Central memory CD8-positive, alpha-beta T cell (primary cell): Measurements from ENCODE around the gene PRMT7.

ENCODE experiments used
- ATAC-seq: fragments of 150-1000 bp; cut with Tn5 transposase; replicated peaks from 2 replicates; pipeline ENCODE4 v1.10.0; 2022; ENCODE audit warnings: mild to moderate bottlenecking, moderate FRiP score, moderate number of reproducible peaks; ENCODE audit not compliant: poor library complexity, severe bottlenecking; ENCODE audit errors: extremely low read depth
- DNase-seq, 2 donors: peaks; one replicate each; pipeline ENCODE4 v3.0.0; 2021; ENCODE audit warnings: low spot score in 2 of 2
- H3K27ac Mint-ChIP-seq: one replicate; pipeline ENCODE4 v1.8.0; 2022; ENCODE audit warnings: low read depth, mild to moderate bottlenecking, moderate library complexity, mixed read lengths
- H3K27me3 Mint-ChIP-seq: one replicate; pipeline ENCODE4 v1.8.0; 2022; ENCODE audit warnings: mixed read lengths
- H3K36me3 Mint-ChIP-seq: one replicate; pipeline ENCODE4 v1.8.0; 2022; ENCODE audit warnings: mild to moderate bottlenecking, moderate library complexity, mixed read lengths; ENCODE audit not compliant: insufficient read depth
- H3K4me1 Mint-ChIP-seq: one replicate; pipeline ENCODE4 v1.8.0; 2022; ENCODE audit warnings: mixed read lengths
- H3K4me3 Mint-ChIP-seq: one replicate; pipeline ENCODE4 v1.8.0; 2022; ENCODE audit warnings: mild to moderate bottlenecking, moderate library complexity, mixed read lengths
- H3K9me3 Mint-ChIP-seq: one replicate; pipeline ENCODE4 v1.8.0; 2022; ENCODE audit warnings: mixed read lengths

PRMT7 gene

DNA sequence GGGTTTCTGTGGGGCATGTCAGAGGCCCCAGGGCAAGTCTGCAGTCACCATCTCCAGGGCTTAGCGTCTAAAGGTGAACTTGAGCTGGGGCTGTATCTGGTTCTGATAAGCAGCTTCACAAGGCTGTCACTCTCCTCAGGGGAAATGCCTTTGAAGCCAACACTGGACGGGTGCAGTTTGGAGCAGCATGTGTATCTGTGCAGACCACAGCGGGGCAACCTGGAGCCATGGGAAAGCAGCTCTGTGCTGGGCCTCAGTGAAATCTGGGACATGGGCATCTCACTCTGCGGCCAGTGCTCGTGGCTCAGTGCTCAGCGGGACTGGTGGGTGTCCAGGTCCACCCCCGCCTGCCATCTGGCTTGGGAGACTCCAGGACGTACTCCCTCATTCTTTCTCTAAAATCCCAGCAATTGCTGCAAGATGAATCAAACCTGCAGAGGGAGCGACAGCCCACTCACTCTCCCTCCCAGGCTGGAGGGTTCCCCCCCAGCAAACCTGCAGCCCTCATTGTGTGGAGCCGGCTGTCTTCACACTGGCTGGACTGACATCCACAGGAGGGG lies 63.5 kb downstream of the PRMT7 start:
- Mint-ChIP-seq H3K4me1 (peaks cover 32% of the 10 kb centered on the region), H3K9me3 (no peaks in the 10 kb centered on the region), H3K36me3 (no peaks in the 10 kb centered on the region), H3K4me3 (no peak overlapping the region), H3K27ac (no peak overlapping the region), H3K27me3 (no peaks in the 10 kb centered on the region)
- DNase-seq, result no peak
- no peak for ATAC-seq

DNA sequence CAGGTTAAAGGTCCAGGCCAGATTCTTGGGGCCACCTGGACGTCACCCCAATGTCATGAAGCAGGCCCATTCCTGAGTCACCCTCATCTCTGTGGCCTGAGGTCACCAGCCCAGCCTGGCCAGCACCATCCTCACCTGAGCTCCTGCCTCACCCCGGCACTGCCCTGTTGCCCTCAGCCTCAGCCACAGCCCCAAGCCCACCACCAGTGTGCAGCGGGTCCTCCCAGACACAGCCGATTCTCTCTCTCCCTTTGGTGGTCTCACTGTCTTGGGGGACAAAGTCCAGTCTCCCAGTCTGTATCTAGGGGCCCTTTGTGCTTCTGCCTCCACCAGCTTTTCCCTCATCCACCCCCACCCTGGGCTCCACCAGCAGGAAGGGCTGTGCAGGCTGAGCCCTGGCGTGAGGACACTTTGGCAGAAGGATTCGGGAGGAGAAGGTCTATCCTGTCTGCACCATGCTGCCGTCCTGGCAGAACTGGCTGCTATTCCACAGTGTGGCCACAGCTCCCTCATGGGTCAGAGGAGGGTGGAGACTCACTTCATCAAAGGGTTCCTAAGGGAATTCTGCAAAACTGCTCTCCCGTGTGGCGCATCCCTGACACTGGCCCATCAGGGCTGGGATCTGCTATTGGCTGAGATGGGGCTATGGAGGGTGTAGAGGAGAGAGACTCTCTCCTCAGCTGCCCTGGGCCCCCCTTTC lies 64.3 kb downstream of the PRMT7 start:
- Mint-ChIP-seq H3K9me3 (no peaks in the 10 kb centered on the region), H3K4me3 (no peak overlapping the region), H3K27me3 (no peaks in the 10 kb centered on the region), H3K27ac (no peak overlapping the region), H3K36me3 (no peaks in the 10 kb centered on the region), H3K4me1 (peaks cover 24% of the 10 kb centered on the region)
- no peak for DNase-seq
- ATAC-seq, result no peak

DNA sequence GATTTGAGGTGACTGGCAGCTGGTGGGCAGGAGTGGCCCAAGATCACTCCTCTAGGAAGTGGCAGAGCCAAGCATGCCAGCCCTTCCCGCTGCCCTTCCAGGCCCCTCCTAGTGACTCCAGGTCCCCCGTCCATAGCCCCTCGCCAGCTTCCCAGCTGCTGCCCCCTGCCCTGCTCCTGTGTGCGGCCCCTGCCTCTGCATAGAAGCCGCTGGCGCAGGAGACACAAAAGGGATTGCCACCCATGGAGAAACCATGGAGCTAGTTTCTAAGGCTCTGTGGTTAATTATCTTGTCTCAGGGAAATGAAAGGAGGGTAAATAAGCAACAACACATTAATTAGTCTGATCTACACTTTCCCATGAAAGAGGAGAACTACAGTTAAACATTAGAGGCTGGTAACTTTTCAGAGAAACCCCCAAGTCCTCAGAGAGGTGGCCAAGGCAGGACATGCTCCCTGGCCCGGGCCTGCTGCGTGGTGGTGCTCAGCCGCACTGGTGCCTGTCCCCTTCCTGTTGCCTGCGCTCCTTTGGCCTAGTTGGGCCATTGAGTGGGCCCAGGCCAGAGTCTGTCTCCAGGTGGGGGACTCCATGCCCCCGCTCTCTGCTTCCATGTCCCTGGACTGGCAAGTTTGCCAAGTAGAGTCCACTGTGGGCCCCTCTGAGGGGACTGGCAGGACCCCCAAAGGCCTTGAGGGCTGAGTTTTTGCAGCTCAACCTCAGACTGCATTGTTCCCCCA lies 65.2 kb downstream of the PRMT7 start:
- no peak for ATAC-seq
- Mint-ChIP-seq H3K4me3 (no peak overlapping the region), H3K27ac (no peak overlapping the region)

DNA sequence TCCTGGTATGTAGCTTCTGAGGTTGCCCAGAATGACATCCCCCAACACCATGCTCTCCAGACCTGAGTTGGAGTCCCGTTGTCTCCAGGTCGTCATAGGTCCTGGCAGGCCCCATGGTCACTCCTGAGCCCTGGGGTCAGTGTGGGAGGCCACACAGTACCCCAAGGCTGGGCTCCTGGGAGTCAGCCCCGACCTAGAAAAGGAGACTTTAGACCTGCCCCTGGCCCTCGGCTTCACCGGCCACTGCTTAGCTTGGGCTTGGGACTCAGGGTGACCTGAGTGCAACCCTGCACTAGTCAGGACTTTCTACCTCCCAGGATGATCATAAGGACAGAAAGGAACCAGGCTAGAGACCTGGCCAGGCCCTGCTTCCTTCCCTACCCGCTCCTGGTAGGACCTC lies 65.8 kb downstream of the PRMT7 start:
- Mint-ChIP-seq H3K4me3 (no peak overlapping the region), H3K9me3 (no peaks in the 10 kb centered on the region), H3K36me3 (no peaks in the 10 kb centered on the region), H3K27ac (no peak overlapping the region), H3K27me3 (no peaks in the 10 kb centered on the region), H3K4me1 (peaks cover 16% of the 10 kb centered on the region)
- ATAC-seq, result no peak
- no peak for DNase-seq

More for the DNA sequence above, 65.2 kb downstream of the PRMT7 start:
- DNase-seq, result no peak
- Mint-ChIP-seq H3K4me1 (peaks cover 17% of the 10 kb centered on the region), H3K9me3 (no peaks in the 10 kb centered on the region), H3K36me3 (no peaks in the 10 kb centered on the region), H3K27me3 (no peaks in the 10 kb centered on the region)

DNA sequence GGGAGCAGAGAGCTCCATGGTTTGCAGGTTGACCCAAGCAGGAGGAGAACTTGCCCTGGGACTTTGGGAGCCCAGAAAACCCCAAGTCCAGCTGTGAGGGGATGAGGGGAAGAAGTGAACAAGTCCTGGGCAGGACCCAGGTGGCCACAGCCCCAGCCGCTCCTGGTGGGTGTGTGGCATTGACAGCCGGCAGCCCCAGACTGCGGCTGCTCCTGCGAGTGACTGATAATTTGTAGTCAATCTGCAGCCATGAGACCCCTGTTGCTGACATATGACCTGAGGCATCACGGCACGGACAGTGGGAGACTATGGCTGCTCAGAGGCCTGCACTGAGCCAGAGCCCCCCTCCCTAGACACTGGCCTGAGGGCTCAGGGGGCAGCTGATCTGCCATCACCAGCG lies 66.4 kb downstream of the PRMT7 start:
- no peaks in the 10 kb centered on the region for H3K27me3 Mint-ChIP-seq
- DNase-seq, result no peak
- H3K36me3 Mint-ChIP-seq, result no peaks in the 10 kb centered on the region
- ATAC-seq, result no peak
- H3K27ac Mint-ChIP-seq, result no peak overlapping the region
- H3K9me3 Mint-ChIP-seq, result no peaks in the 10 kb centered on the region
- H3K4me1 Mint-ChIP-seq, result peaks cover 14% of the 10 kb centered on the region
- no peak overlapping the region for H3K4me3 Mint-ChIP-seq

DNA sequence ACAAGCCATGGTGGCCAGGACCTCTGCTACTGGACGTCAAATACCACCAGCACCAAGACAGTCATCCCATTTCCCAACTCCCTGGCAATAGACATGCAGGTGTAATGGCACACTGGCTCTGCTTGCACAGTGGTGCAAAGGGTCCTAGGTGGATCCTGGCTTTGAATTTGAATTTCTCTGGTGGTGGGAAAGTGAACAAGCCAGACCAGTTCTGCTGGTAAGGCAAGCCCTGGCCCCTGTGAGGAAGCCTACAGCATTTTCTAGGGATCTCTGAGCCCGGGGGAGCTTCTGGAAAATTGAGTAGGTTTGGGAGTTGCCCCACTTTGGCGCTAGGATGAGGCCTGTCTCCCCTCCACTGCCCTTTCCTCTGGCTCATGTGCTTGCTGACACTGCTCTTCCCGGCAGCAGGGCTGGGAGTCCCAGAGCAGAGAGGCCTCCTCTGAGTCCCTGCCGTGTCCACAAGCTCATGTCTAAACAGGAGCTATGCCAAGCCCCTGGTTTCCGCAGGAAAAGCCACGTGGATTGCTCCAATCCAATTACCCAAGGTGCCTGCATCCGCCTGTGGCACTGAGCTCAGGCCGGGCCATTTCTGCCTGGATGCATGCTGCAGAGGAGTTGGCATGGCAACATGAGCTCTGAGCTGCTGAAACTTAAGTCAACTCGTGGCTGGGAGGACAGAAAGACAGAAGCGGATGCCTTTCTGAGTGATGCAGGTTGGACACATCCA lies 67.0 kb downstream of the PRMT7 start:
- Mint-ChIP-seq H3K4me1 (peaks cover 18% of the 10 kb centered on the region), H3K9me3 (no peaks in the 10 kb centered on the region), H3K36me3 (no peaks in the 10 kb centered on the region), H3K27me3 (no peaks in the 10 kb centered on the region), H3K27ac (no peak overlapping the region), H3K4me3 (no peak overlapping the region)
- DNase-seq (no peak), ATAC-seq (no peak)

DNA sequence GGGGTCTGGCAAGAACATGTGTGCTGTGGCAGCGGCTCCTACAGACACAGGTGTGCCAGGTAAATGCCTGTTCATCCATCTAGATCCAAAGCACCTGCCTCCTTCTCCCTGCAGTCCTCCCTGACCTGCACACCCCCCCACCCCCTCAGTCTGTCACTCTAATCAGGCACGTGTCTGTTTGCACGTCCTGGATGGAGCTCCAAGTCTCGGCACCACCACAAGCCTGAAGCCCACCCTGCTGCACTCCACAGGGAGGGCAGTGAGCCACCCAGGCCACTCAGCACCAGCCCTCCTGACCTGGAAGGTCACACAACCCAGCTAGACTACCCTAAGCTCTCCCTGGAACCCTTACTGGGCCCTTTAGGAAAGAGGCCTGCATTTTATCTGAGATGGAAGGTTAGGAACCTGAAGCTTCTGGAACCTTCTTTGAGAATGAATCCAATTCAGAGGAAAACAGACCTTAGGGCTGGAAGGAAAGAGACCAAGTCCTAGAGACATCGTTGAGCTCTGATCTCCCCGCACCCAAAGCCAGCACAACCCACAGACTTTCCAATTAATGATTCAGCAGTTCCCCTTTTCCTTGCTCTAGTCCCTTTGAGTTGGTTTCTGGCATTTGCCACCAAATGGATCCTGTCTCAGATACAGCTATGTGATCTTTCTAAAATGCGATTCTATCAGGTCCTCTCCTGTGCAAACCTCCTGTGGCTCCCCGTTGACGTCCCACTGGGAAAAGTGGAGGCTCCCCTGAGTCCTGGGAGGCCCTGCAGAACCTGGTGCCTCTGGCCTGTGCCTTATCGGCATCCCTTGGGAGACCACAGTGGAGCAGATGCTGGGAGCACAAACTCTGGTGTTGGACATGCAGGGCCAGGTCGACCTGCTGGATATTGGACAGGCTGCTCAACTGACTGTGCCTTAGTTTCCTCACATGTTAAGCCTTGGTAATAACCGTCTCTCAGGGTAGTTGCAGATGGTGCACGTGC lies 67.9 kb downstream of the PRMT7 start:
- Mint-ChIP-seq H3K9me3 (no peaks in the 10 kb centered on the region), H3K27ac (peak overlapping the region; percentile 62), H3K27me3 (no peaks in the 10 kb centered on the region), H3K36me3 (no peaks in the 10 kb centered on the region), H3K4me1 (peaks cover 16% of the 10 kb centered on the region), H3K4me3 (no peak overlapping the region)
- no peak for DNase-seq
- ATAC-seq, result no peak

DNA sequence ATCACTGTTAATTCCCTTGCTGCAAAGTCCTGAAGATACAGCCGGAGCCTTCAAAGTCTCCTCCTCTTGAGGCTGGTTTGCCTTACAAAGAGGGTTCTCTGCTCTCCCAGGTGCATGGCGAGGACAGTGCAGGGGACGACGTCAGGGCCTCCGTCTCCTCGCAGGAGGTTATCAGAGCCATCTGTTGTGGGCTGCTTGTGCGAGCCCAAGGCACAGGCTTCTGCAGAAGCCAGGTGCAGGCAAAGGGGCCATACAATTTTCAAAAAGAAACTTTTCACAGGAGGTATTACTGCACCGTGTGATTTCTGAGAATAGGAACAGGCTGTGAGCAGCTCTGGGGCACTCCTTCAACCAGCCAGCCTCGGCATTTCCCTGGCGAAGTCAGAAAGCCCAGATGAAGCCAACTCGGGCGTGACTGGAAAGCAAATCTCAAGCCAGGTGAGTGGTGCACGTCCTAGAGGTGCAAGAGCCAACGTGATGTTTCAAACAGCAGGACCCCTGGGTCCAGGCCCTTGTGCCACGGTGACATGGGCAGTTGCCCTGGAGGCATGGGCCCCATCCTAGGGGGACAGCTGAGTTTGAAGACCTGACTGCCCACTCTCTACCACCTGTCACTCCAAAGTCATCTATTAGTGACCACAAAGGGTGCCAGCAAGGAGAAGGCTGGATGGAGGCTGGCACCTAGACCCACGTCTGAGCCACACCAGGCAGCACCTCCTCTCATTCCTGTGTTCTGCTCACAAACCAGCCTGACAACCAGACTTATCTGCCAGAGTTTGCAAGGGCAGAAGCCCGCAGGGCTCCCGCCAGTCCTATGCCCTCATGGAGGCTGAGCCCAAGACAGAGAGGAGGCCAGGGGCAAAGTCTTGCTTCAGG lies 68.9 kb downstream of the PRMT7 start:
- H3K27me3 Mint-ChIP-seq, result no peaks in the 10 kb centered on the region
- peaks cover 13% of the 10 kb centered on the region for H3K4me1 Mint-ChIP-seq
- no peak overlapping the region for H3K27ac Mint-ChIP-seq
- H3K9me3 Mint-ChIP-seq, result no peaks in the 10 kb centered on the region
- no peaks in the 10 kb centered on the region for H3K36me3 Mint-ChIP-seq
- no peak overlapping the region for H3K4me3 Mint-ChIP-seq
- DNase-seq (no peak), ATAC-seq (peak; percentile 54)

DNA sequence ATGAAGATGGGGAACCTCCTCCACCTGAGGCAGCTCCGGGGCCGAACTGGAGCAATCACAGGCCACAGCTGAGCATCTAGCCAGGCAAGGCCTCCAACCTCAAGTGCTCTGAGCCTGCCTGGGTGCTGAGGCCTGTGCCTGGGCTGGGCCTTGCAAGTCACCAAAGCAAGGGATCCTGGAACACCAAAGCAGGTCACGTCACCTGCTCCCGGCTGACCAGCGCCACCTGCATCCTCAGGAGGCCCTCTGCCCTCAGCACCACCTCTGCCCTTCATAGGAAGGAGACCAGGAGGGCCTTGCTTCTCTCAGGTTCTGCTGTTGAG lies 69.5 kb downstream of the PRMT7 start:
- H3K27me3 Mint-ChIP-seq, result no peaks in the 10 kb centered on the region
- peaks cover 13% of the 10 kb centered on the region for H3K4me1 Mint-ChIP-seq
- H3K9me3 Mint-ChIP-seq, result no peaks in the 10 kb centered on the region
- ATAC-seq (no peak), DNase-seq (no peak)
- no peaks in the 10 kb centered on the region for H3K36me3 Mint-ChIP-seq
- no peak overlapping the region for H3K27ac Mint-ChIP-seq
- no peak overlapping the region for H3K4me3 Mint-ChIP-seq

DNA sequence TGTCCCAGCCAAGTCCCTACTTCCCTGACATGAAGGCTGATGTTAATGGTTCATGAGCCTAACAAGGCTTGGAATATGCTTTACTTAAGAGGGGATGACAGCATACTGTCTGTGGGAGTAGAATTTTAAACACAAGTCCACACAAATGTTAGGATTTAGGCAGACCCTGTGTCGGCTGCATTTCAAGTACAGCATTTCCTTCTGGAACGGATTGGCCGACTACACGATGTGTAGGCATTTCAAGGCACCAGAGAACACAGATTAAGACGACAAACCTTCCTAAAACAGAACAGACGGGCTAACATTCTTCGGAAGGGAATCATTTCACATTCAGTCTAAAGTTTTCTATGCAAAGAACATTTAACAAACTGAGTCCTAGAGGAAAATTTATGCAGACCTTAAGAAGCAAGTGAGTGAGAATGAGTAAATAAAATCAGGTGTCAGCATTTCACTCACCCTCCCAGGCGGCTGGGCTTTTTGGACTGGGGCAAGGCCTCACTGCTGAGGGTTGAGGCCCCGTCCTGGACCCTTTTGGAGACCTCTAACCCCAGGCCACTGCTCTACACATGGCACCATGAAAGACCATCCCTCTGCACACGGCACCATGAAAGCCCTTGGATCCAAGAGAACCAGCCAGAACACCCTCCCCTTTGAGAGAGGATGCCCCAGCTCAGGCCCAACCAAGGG lies 70.0 kb downstream of the PRMT7 start:
- ATAC-seq (no peak), DNase-seq (no peak)
- Mint-ChIP-seq H3K36me3 (no peaks in the 10 kb centered on the region), H3K27me3 (no peaks in the 10 kb centered on the region), H3K4me1 (peaks cover 13% of the 10 kb centered on the region), H3K9me3 (no peaks in the 10 kb centered on the region), H3K4me3 (no peak overlapping the region), H3K27ac (no peak overlapping the region)

DNA sequence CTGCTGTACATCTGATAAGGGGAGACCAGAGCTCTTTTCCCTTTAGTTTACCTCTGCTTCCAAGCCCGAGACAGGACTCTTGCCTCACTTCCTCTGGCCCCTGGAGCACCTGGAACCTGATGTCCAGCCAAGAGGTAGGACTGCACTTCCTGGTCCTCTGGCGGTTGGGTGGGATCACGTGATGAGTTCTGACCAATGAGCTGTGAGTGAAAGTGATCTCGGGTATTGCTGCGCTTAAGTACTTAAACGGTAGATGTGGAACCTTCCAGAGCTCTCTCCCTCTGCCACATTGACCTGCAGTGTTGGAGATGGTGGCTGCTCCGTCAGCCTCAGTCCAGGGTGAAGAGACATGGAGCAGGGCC lies 70.5 kb downstream of the PRMT7 start:
- DNase-seq (no peak), ATAC-seq (no peak)
- H3K4me1 Mint-ChIP-seq, result peaks cover 13% of the 10 kb centered on the region
- H3K27ac Mint-ChIP-seq, result no peak overlapping the region
- H3K9me3 Mint-ChIP-seq, result no peaks in the 10 kb centered on the region
- no peaks in the 10 kb centered on the region for H3K27me3 Mint-ChIP-seq
- H3K4me3 Mint-ChIP-seq, result no peak overlapping the region
- H3K36me3 Mint-ChIP-seq, result no peaks in the 10 kb centered on the region
